ENCODE measurements around the gene MIGA1. TPM values are rescaled to one million over a fixed set of nuclear protein-coding genes. Genes with fewer than 3 reads are reported as not detected.

MIGA1 gene
- polyA plus RNA-seq, 1 donor, result 10.0 TPM

GRCh38 chr1:77847621-77848080 lies 68.2 kb downstream of the MIGA1 start:
- DNase-seq, result no peak

- DNase-seq, result no peak
Measured at GRCh38 chr1:77850082-77850481, 70.6 kb downstream of the MIGA1 start.

GRCh38 chr1:77857552-77857951 lies 78.1 kb downstream of the MIGA1 start:
- DNase-seq, result no peak

DNA sequence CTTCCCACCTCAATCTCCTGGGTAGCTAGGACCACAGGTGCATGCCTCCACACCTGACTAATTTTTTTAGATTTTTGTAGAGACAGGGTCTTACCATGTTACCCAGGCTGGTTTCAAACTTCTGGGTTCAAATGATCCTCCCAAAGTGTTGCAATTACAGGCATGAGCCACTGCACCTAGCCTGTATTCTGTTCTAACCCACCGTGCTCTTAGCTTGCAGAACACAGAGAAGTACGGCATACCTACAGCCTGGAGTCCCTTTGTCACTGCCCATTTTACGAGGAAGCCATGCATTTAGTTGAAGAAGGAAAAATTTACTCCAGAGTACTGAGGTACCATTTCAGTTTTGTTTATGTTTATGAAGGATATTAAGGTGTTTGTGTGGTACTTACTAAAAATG lies 79.3 kb downstream of the MIGA1 start:
- no peak for DNase-seq

- no peak for DNase-seq
Measured at GRCh38 chr1:77859248-77859647, 79.8 kb downstream of the MIGA1 start.

DNA sequence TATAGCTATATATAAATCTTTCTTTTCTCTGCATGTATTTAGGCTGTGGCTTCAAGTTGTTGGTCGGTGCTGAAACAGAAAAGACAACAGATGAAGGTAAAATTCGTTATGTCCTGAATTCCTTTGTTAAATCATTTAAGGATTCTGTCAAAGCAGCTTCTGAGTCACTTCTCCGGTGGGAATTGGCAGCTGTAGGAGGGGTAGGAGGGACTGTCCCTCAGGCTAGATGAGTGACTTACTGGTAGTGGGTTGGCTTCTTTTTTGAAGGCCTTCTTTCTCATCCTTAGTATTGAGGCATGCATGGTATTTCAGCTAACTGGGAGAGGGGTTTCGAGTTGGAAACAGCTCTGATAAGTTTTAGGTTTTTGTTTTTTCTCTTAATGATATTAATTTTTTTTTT lies 86.8 kb downstream of the MIGA1 start:
- no peak for DNase-seq

GRCh38 chr1:77872645-77873044 lies 93.2 kb downstream of the MIGA1 start:
- no peak for DNase-seq

DNA sequence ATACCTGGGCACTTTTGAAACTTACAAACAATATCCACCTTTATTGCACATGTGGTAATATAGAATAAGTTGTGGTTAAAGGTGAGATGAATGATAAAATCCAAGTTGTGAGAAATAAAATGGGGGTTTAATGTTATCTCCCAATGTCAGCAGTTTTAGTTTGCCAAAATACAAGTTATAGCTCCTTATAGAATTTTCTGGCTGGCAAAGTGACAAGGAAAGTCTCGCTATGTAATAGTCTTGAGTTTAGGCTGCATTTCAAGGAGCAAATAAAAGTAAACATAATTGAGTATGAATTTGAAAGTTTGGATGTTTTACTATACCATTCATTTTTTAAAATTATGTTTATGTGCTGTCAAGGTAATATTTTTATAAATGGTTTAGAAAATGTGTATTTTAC lies 94.0 kb downstream of the MIGA1 start:
- no peak for DNase-seq

GRCh38 chr1:77874804-77875445 lies 95.5 kb downstream of the MIGA1 start:
- no peak for DNase-seq

- DNase-seq, result no peak
Measured at GRCh38 chr1:77876884-77877283, 97.4 kb downstream of the MIGA1 start.

GRCh38 chr1:77881061-77881460 lies 101.6 kb downstream of the MIGA1 start:
- no peak for DNase-seq

DNA sequence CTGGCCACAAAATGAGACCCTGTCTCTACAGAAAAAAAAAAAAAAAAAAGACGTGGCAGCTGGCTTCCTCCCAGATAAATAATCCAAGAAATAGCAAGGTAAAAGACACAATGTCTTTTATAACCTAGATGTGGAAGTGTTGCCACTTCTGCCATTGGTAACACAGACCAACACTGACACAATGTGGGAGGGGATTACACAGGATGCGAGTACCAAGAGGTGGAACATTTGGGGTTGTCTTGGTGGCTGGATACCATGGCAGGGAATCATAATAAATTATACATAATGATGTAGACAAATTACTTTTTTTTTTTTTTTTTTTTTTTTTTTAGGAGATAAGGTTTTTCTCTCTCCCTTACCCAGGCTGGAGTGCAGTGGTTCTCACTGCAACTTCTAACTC lies 103.0 kb downstream of the MIGA1 start:
- no peak for DNase-seq

- peak; percentile 82 for DNase-seq
Measured at GRCh38 chr1:77888081-77888780, 108.8 kb downstream of the MIGA1 start, which contains the start of gene NEXN. Gene NEXN (plus strand): TSS chr1:77888624. CDS start chr1:77916107, 27,483 bp downstream.

DNA sequence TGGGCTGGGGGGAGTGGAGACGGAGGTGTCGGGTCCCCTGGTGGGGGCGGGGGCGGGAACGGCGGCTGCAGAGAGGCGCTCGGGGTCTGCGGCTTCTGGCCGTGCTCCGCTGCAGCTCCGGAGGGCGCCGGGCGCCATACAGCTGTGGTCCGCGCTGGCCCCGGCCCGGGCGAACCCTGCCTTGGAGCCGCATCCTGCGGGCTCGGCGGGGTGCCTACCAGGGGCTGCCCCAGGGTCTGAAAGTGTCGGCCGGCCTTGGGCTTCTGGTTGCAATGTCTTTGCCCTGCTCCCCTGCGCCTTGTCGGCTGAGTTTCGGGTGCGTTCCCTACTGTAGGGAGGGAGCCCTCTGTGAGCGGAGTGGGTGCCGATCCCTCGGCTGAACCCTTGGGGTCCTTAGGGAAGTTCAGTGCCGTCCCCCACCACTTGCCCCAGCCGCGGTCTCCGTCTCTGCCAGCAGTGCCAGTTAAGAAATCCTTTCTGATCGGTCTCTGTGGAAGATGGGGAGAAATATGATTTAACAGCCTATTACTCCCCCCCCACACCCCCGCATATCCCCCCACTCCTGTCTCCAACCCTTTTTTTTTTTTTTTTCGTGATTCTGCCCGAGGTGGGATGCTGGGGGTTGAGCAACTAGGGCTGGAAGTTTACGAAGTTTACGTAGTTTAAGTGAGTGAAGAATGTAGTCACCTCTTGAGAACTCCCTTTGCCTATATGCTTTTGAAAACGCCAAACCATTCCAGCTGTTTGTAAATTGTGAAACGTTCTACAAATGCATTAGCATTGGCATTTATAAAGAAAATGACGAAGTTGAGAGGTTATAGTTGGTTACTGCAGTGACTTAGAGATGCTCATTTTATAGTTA lies 109.6 kb downstream of the MIGA1 start:
- peak; percentile 45 for DNase-seq

- DNase-seq, result no peak
Measured at GRCh38 chr1:77889671-77890070, 110.2 kb downstream of the MIGA1 start.

GRCh38 chr1:77891200-77891599 lies 111.8 kb downstream of the MIGA1 start:
- no peak for DNase-seq

DNA sequence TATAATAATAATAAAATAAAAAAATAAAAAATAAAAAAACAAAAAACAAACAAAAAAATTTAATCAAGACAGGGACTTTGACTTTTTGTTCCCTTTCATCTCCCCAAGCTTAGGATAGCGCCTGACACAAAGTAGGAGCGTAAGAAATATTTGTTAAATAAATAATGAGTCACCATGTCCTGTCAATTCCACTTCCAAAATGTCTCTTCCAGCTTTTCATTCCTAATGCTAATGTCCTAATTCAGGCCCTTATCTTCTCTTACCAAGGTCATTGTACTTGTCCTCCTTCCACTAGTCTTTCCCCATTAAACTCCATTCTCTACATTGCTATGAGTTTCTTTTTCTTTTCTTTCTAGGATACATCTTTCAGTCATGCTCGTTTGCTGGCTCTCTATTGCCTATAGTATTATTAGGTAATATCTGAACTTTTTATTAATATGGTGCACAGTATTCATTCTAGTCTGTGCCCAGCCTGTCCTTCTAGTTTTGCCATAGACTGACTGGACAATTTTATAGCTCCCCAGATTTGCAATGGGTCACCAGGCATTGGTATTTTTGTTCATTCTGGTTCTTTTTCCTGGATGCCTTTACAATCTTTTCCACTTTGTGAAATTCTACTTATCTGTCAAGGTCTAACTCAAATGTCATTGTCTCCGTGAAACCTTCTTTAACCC lies 120.3 kb downstream of the MIGA1 start:
- no peak for DNase-seq

GRCh38 chr1:77900687-77901293 lies 121.3 kb downstream of the MIGA1 start:
- peak; percentile 59 for DNase-seq

DNA sequence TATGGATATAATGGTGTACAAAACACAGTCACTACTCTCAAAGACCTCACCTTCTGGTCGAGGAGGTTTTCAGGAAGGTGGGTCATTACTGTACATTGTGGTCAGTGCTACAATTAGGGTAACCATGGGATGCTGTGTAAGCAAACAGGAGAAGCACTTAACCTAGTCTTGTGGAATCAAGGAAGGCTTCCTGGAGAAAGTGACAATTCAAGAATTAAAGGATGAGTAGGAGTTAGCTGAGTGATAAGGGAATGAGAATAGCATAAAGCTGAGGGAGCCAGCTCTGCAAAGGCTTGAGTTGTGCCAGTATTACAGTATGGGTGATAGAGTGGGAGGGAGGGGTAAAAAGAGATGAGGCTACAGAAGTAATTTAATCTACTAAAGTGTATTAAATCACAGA lies 126.2 kb downstream of the MIGA1 start:
- DNase-seq, result no peak

DNA sequence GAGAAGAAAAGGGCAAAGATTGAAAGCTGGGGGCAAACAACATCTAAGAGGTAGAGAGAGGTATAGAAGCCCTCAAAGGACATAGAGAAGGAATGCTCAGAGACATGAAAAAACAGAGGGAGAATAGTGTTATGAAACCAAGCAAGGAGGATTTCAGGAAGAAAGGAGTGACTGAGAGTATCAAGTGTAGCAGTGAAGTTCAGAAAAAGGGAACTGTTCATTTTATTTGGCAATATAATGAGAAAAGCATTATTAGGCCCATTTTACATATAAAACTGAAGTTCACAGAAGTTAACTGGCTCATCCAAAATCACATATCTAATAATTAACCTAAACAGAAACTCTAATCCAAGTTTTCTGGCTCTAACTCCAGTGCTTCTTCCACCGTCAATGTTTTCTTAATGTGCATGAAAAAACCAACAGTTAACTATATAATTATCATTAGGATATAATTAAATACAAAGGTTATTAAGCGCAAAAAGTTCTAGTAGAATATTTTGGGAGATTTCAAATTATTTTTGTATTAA lies 126.6 kb downstream of the MIGA1 start:
- no peak for DNase-seq

- no peak for DNase-seq
Measured at GRCh38 chr1:77906624-77907023, 127.2 kb downstream of the MIGA1 start.

DNA sequence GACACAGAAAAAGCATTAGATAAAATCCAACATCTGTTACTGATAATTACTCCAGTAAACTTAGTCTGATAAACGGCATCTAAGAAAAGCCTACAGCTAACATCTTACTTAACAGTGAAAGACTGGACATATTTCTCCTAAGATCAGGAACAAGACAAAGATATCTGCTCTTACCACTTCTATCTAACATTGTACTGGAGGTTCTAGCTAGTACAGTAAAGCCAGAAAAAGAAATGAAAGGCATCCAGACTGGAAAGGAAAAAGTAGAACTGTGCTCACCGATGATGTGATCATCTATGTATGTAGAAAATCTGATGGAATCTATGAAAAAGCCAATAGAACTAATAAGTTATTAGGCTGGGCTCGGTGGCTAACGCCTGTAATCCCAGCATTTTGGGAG lies 130.7 kb downstream of the MIGA1 start:
- DNase-seq, result no peak
